ENCODE measurements around the gene MRPS23.

The MRPS23 gene

GRCh38 chr17:57849874-57850754, at the start of gene MRPS23:
MRPS23 (minus strand) TSS chr17:57850044; CDS start chr17:57850010, 34 bp downstream.
- peak; percentile 90 to 91 for DNase-seq (ENCODE audit: low read depth in 2 of 2)

DNA sequence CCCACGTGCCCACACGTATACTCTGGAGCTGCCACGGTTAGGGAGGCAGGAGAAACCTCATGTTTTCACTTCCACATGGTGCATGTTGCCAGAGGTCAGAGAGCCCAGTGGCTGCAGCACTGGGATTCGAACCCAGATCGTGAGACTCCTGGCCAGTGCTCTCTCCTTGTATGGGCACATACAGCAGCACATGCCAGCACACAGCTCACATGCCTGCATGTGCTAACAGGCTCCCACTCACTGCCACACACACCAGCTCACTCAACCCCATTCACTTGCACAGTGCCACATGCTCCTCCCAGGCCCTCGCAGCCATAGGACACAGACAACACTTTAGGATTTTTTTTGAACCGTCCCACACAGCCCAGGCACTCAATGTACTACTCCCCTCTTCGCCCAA, 49.5 kb upstream of the MRPS23 start:
- no peak for DNase-seq (ENCODE audit: low read depth in 2 of 2)

DNA sequence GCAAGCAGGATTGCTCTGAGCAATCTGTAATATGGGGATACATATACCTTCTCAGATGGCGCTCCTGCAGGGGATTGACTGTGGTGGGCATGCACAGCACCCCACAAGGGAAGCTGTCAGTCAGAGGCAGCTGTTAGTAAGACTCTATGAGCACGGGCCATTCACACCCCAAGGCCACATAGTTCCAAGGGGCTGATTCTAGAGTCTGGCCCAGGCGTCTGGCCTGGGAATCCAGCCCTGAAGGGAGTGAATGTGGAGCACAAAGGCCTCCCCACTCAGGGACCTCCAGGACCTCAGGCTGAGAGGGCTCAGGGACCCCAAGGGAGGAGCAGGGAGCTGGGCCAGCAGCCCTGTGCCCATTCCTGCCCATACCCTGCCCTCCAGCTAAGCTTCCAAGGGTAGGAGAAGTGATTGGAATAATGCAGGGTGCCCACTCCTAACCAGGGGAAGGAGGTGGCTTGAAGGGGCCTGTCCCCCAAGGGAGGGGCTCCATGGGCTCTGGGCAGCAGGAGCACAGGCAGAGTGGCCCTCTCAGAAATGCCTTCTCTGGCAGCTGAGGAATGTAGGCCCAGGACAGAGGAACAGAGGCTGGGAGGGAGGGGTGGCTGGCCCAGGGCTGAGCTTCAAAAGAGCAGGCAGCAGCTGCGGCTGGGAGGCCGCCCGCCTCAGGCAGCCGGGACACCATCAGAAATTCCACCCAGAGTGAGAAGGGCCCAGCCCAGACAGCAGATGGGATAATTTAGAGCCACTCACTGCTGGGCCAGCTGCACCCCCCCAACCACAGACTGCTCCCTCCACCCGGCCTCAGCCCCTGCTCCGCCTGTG, 48.9 kb upstream of the MRPS23 start:
- no peak for DNase-seq (ENCODE audit: low read depth in 2 of 2)

- DNase-seq (ENCODE audit: low read depth in 2 of 2), result no peak
These were observed 45.7 kb upstream of the MRPS23 start for GRCh38 chr17:57895382-57896060.

- DNase-seq (ENCODE audit: low read depth in 2 of 2), result no peak
These were observed 45.0 kb upstream of the MRPS23 start for GRCh38 chr17:57894848-57895247.

- DNase-seq (ENCODE audit: low read depth in 2 of 2), result no peak
These were observed 43.2 kb upstream of the MRPS23 start for GRCh38 chr17:57892820-57893595.

DNA sequence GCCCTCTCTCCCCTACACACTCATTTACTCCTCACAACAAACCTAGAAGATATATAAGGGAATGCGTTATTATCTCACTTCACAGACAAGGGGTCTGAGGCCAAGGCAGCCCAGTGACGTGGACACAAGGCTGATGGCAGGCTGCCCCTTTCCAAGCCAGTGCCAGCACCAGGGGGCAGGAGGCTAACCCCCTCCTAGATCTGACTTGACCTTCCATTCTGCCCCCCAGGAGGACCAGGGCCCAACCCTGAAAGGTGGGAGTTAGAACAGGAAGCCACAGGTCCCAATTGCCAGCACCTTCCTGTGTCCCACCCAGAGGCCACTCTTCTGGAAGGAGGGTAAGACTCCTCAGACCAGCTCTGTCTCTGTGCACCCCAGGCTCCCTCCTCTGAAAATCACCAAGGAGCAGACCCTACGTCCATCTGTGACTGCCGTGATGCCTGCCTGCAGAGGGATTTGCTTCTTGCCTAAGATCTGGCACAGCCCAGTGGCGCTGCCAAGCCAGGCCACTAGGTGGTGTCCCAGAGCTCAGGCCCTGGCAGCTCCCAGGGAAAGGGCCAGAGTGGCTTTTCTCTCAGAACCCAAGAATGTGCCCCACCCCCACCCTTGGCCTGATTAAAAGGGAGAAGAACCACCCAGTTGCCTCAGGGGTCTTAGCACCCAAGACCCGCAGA, 42.4 kb upstream of the MRPS23 start:
- peak; percentile 53 to 59 for DNase-seq (ENCODE audit: low read depth in 2 of 2)

DNA sequence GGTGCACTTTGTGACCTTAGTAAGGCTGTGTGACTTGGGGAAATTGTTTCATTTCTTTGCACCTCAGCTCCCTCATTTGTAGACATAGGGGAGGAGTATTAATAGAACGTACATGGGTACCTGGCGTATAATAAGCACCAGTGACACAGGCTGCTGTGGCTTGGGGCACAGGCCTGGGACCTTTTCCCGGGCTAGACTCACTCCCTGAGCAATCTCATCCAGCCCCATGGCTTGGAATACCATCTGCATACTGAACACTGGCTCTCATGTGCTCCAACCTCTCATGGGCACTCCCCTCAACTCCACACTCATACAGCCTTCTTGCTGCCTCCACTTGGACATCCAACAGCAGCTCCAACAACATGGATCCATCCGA, 41.0 kb upstream of the MRPS23 start:
- DNase-seq (ENCODE audit: low read depth in 2 of 2), result no peak

DNA sequence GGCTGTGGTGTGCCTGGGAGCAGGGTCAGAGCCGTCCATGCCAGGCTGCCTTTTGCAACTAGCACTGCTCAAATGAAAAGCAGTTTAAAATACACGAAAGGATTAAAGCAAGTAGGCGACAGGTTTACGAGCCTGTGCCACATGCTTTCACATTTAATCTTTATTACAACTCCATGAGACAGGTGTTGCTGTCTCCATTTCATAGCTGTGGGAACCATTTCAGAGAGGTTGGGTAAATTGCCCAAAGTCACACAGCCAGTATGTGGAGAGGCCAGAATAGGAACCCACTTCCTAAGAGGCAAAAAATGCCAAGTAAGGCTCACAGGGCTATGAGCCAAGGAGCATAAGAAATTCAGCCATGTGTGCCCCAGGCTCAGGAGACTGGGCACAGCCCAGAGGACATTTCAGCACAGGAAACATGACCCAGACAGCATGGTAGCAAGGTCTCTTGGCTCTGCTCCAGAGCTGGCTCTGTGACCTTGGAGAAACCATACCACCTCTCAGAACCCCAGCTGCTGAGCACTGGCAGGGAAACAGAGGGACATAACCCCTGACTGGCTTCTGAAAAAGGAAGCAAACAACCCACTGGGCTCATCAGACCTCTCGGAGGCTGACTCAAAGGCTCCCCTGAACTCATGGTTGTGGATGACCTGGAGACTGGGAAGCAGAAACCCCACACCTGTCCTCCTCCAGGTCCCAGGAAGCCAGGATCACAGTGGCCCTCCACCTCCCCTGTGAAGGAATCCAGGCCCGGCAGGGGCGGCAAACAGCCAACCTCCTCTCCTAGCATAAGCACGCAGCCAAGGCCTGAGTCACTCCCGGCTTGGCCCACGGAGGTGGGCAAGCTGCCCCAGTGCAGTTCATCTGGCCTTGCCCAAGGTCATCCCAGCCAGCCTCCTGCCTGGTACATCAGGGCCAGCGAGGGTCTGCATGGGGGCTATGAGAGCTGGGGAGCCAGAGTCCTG, 40.3 kb upstream of the MRPS23 start:
- no peak for DNase-seq (ENCODE audit: low read depth in 2 of 2)

- no peak for DNase-seq (ENCODE audit: low read depth in 2 of 2)
These were observed 39.4 kb upstream of the MRPS23 start for GRCh38 chr17:57889252-57889651.

GRCh38 chr17:57888311-57889216, 38.7 kb upstream of the MRPS23 start:
- no peak for DNase-seq (ENCODE audit: low read depth in 2 of 2)

GRCh38 chr17:57887161-57887560, 37.3 kb upstream of the MRPS23 start:
- no peak for DNase-seq (ENCODE audit: low read depth in 2 of 2)

GRCh38 chr17:57886020-57886419, 36.2 kb upstream of the MRPS23 start:
- no peak for DNase-seq (ENCODE audit: low read depth in 2 of 2)

DNA sequence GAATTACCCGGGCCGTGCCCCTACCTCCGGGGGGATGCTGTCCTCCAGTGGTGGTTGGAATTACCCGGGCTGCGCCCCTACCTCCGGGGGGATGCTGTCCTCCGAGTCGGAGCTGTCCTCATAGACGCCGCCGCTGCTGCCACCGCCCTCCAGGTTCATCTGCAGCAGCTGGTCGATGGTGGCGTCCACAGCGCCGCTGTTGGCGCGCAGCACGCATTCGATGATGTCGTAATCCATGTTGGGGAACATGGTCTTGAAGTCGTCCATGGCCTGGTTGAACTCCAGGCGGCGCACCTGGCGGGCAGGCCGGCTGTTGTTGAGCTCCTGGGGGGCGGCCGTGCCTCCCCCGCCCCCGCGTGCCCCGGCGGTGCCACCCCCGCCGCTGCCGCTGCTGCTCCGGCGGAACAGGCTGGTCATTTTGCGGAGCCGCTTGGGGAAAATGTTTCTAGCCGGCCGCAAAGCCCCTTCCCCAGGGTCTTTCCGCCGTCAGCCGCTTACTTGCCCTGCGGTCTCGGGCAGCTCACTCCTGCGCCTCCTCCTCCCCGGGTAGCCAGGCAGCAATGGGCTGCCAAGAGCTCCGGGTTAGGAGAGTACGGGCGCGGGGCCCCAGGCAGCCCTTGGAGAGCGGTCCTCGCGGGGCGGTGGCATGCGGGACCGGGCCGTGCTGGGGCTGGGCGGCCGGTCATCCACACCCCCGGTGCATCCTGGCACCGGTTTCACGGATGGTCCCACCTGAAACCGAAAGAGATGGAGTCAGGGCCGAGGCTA, 35.5 kb upstream of the MRPS23 start:
- no peak for DNase-seq (ENCODE audit: low read depth in 2 of 2)

GRCh38 chr17:57881783-57882351, 32.0 kb upstream of the MRPS23 start:
- DNase-seq (ENCODE audit: low read depth in 2 of 2), result no peak

- DNase-seq (ENCODE audit: low read depth in 2 of 2), result no peak
These were observed 31.3 kb upstream of the MRPS23 start for GRCh38 chr17:57881143-57881542.

GRCh38 chr17:57880086-57880456, 30.2 kb upstream of the MRPS23 start:
- no peak for DNase-seq (ENCODE audit: low read depth in 2 of 2)

Data from stimulated activated CD8-positive, alpha-beta memory T cell treated with anti-CD3 and anti-CD28 coated beads, Interleukin-2, amount 100 ng/mL, for 1 hour (primary cell).